ENCODE results near the gene ATG16L2.

DNA sequence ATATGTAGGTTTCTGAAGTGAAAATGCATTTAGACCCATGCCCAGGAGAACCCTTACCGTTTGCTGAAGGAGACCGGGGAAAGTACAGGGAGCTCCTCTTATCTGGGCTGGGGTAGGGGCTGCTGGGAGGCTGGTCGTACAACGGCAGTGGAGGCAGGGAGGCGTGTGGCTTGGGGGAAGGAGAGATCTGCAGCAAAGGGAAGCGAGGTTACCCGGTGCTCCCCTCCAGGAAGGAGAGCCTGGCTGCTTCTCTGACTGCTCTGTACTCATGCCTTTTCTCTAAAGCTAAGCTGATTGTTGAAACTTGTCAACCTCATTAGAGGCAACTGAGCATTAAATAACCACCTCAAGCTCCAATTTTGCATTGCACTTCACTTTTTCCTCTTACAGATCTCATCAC, 27.2 kb downstream of the ATG16L2 start:
- TF ChIP-seq ZNF274 (IDR thresholded peaks at IDR 0.05; ENCODE audit: low read depth, low read length) (no peak), YY1 (IDR thresholded peaks at IDR 0.05; ENCODE audit: insufficient read depth, insufficient read length) (no peak)
